Neural progenitor cell (in vitro differentiated cells): ENCODE measurements around the gene SLC19A2. TPM values are rescaled to one million over a fixed set of nuclear protein-coding genes. Genes with fewer than 3 reads are reported as not detected.

Source experiments
- DNase-seq: peaks from one replicate; pipeline ENCODE4 v3.0.0-alpha.2; 2016; ENCODE audit warnings: low spot score
- H2AFZ ChIP-seq: fragments of 200-600 bp; sonication (generic); replicated peaks from 2 replicates; pipeline ENCODE4 v1.6.1; 2016; ENCODE audit warnings: antibody characterized with exemption
- H3F3A ChIP-seq: fragments of 200-600 bp; sonication (generic); 2 replicates; pipeline ENCODE4 v1.6.1; 2016; ENCODE audit warnings: antibody characterized with exemption, low read depth
- H3K27ac ChIP-seq: fragments of 200-600 bp; sonication (generic); 2 replicates; pipeline ENCODE4 v1.5.1; 2016; ENCODE audit warnings: mild to moderate bottlenecking
- H3K27me3 ChIP-seq: fragments of 200-600 bp; sonication (generic); 2 replicates; pipeline ENCODE4 v1.6.1; 2016; ENCODE audit warnings: mild to moderate bottlenecking, moderate library complexity
- H3K36me3 ChIP-seq: fragments of 200-600 bp; sonication (generic); 2 replicates; pipeline ENCODE4 v1.5.1; 2016
- H3K4me1 ChIP-seq: fragments of 200-600 bp; sonication (generic); 2 replicates; pipeline ENCODE4 v1.6.1; 2016; ENCODE audit warnings: mixed run types
- H3K4me2 ChIP-seq: fragments of 200-600 bp; sonication (generic); 2 replicates; pipeline ENCODE4 v1.6.1; 2016
- H3K4me3 ChIP-seq: fragments of 200-600 bp; sonication (generic); 2 replicates; pipeline ENCODE4 v1.5.1; 2016
- H3K79me2 ChIP-seq: fragments of 200-600 bp; sonication (generic); 2 replicates; pipeline ENCODE4 v1.6.1; 2016; ENCODE audit warnings: low read depth
- H3K9ac ChIP-seq: fragments of 200-600 bp; sonication (generic); 2 replicates; pipeline ENCODE4 v1.6.1; 2016
- H3K9me3 ChIP-seq: fragments of 200-600 bp; sonication (generic); 2 replicates; pipeline ENCODE4 v1.5.1; 2016; ENCODE audit warnings: low read depth
- H4K20me1 ChIP-seq: fragments of 200-600 bp; sonication (generic); 2 replicates; pipeline ENCODE4 v1.6.1; 2016; ENCODE audit warnings: low read depth
- H3K27ac Mint-ChIP-seq: 3 replicates; pipeline ENCODE4 v1.8.0; 2021; ENCODE audit warnings: mixed read lengths
- H3K27me3 Mint-ChIP-seq: 2 replicates; pipeline ENCODE4 v1.8.0; 2022; ENCODE audit warnings: low read depth, mild to moderate bottlenecking, inconsistent platforms, moderate library complexity, mixed read lengths; ENCODE audit not compliant: insufficient read depth
- H3K36me3 Mint-ChIP-seq: 3 replicates; pipeline ENCODE4 v1.8.0; 2021; ENCODE audit warnings: mixed read lengths
- H3K4me1 Mint-ChIP-seq: 3 replicates; pipeline ENCODE4 v1.8.0; 2021; ENCODE audit warnings: mixed read lengths
- H3K4me3 Mint-ChIP-seq: 3 replicates; pipeline ENCODE4 v1.8.0; 2021; ENCODE audit warnings: mild to moderate bottlenecking, moderate library complexity, mixed read lengths
- H3K9me3 Mint-ChIP-seq: 3 replicates; pipeline ENCODE4 v1.8.0; 2020; ENCODE audit warnings: mixed read lengths
- EZH2 ChIP-seq: fragments of 200-600 bp; sonication (generic); IDR thresholded peaks from 2 replicates; pipeline ENCODE4 v1.6.1; 2017; ENCODE audit warnings: antibody characterized with exemption, mild to moderate bottlenecking, moderate library complexity
- EZH2phosphoT487 ChIP-seq: fragments of 200-600 bp; sonication (generic); IDR thresholded peaks from 2 replicates; pipeline ENCODE4 v1.6.1; 2017; ENCODE audit warnings: antibody characterized with exemption
- total RNA-seq: library from RNA; depleted of rRNA; stranded (reverse); fragments of >200 nt; gene quantifications from 2 replicates; pipeline ENCODE4 v1.2.3, GENCODE V29; 2015; ENCODE audit warnings: low replicate concordance
- TF ChIP-seq, protein P1 (sequence below): fragments of 200-600 bp; sonication (generic); IDR thresholded peaks from 2 replicates; pipeline ENCODE4 v1.5.1; 2017; ENCODE audit warnings: antibody characterized with exemption, mild to moderate bottlenecking

The SLC19A2 gene
- total RNA-seq, 1 donor from 2014 or later = 35.4 TPM

DNA sequence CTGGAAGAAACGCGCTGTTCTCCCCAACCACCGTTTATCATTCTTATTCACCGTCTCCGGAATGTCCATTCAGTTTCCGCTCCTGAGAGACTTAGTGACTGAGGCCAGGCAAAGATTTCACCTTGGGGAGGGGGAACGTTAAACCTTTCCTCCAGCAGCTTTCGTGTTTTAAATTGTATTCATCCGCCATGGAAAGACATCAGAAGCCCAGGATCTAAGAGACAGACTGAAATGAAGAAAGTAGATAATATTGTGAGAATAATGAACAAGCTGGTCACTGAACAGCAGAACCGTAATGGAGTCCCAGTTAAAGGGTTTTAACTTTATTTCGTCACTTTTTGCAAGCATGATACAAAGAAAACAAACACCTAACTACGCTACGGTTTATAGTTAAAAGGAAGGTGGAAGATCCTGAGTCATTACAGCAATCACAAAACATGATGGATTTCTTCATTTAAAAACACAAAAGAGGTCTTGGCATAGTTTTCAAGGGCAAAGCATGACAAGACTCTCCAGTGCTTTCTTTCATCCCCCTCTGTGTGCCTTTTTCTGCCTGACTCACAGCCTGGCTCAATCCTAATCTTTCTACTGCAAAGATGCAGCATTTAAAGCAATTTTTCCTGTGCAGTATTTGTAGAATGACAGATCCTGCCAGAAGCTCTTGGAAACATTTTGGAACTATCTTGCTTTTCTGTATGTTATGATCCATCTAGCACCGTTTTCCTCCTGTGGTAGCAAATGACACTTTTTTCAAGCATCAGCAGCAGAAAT is 722 bp upstream of the SLC19A2 start:
- H3K79me2 ChIP-seq = peaks cover 37% of the 10 kb centered on the region
- H3K36me3 ChIP-seq = no peaks in the 10 kb centered on the region
- no peak for TF ChIP-seq EZH2phosphoT487
- no peak for TF ChIP-seq EZH2
- TF ChIP-seq, protein P1, sequence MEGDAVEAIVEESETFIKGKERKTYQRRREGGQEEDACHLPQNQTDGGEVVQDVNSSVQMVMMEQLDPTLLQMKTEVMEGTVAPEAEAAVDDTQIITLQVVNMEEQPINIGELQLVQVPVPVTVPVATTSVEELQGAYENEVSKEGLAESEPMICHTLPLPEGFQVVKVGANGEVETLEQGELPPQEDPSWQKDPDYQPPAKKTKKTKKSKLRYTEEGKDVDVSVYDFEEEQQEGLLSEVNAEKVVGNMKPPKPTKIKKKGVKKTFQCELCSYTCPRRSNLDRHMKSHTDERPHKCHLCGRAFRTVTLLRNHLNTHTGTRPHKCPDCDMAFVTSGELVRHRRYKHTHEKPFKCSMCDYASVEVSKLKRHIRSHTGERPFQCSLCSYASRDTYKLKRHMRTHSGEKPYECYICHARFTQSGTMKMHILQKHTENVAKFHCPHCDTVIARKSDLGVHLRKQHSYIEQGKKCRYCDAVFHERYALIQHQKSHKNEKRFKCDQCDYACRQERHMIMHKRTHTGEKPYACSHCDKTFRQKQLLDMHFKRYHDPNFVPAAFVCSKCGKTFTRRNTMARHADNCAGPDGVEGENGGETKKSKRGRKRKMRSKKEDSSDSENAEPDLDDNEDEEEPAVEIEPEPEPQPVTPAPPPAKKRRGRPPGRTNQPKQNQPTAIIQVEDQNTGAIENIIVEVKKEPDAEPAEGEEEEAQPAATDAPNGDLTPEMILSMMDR = no peak
- H3F3A ChIP-seq = peaks cover 19% of the 10 kb centered on the region
- peaks cover 16% of the 10 kb centered on the region for H4K20me1 ChIP-seq
- peaks cover 35% of the 10 kb centered on the region for H3K4me1 ChIP-seq
- Mint-ChIP-seq H3K4me3 (peak overlapping the region; percentile 98), H3K27ac (peak overlapping the region; percentile 96), H3K27me3 (no peaks in the 10 kb centered on the region), H3K36me3 (no peaks in the 10 kb centered on the region), H3K9me3 (peaks cover 2% of the 10 kb centered on the region), H3K4me1 (peaks cover 45% of the 10 kb centered on the region)
- H3K4me2 ChIP-seq = peak overlapping the region; percentile 80
- H2AFZ ChIP-seq = peak overlapping the region; percentile 46
- H3K27ac ChIP-seq = peak overlapping the region; percentile 74
- DNase-seq = no peak
- H3K9ac ChIP-seq = no peak overlapping the region
- H3K9me3 ChIP-seq = no peaks in the 10 kb centered on the region
- H3K4me3 ChIP-seq = peak overlapping the region; percentile 79
- no peaks in the 10 kb centered on the region for H3K27me3 ChIP-seq

DNA sequence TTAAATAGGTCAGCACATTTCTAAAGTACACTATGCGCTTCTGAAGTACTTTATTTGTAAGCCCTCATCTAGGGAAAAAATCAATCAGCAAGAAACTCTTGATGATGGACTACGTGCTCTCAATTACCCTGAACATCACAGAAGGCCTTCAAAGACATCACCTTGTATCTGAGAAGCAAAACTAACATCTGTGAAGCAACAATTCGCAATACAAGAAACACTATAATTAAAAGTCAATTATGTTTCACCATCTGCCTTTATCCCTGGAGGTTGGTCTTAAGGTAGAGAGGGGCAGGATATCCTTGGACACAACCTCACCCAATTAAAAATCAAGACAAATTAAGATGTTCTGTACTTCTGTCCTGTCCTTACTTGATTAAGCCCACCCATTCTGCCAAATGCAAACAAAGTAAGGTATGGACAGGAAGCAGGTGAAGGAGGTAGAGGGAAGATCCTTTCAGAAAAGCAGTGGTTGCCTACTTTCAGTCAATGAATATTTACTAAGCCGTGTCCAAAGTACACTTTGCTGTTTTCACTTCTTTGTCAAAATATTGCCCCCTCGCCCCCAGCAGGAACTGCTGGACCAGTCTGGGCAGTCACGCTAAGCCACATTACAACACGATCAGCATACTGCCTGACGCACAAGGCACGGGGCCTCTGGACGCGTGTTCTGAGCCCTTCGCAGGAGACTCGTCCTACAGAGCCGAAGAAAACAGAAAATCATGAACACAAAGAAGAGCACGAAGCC is 887 bp downstream of the SLC19A2 start:
- Mint-ChIP-seq H3K36me3 (peaks cover 3% of the 10 kb centered on the region), H3K4me1 (peaks cover 53% of the 10 kb centered on the region), H3K4me3 (peak overlapping the region; percentile 98), H3K27me3 (no peaks in the 10 kb centered on the region), H3K9me3 (peaks cover 2% of the 10 kb centered on the region), H3K27ac (peak overlapping the region; percentile 96)
- Histone ChIP-seq H3K27me3 (no peaks in the 10 kb centered on the region), H3K9ac (peak overlapping the region; percentile 60), H3K4me1 (peaks cover 51% of the 10 kb centered on the region), H3K9me3 (no peaks in the 10 kb centered on the region), H3K4me2 (peak overlapping the region; percentile 95), H3K79me2 (peaks cover 53% of the 10 kb centered on the region), H3F3A (peaks cover 30% of the 10 kb centered on the region), H2AFZ (peak overlapping the region; percentile 94), H4K20me1 (peaks cover 16% of the 10 kb centered on the region), H3K27ac (peak overlapping the region; percentile 73), H3K4me3 (peak overlapping the region; percentile 79), H3K36me3 (no peaks in the 10 kb centered on the region)
- TF ChIP-seq EZH2phosphoT487 = no peak
- TF ChIP-seq EZH2 = no peak
- TF ChIP-seq, protein P1 = no peak
- peak; percentile 56 for DNase-seq

DNA sequence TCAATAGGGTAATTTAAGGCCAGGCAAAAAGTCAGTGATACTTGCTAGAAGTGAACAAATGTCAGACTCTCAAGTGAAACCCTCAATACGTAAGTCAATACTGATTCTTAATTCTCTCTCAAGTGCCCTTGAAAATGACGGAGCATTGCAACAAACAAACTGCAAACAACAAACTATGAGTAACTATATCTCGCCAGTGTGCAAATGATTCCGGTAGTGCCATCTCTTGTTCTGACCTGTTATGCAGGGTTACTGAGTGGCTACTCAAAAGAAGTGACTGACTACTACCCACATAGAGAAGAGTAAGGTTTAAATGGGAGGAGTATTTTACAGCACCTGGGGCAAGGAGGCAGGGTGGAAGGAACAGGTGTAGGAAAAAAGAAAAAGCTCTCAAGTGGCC is 1.6 kb downstream of the SLC19A2 start:
- Histone ChIP-seq H4K20me1 (peaks cover 16% of the 10 kb centered on the region), H3K4me2 (peak overlapping the region; percentile 95), H3K27ac (no peak overlapping the region), H3K27me3 (no peaks in the 10 kb centered on the region), H3K4me3 (peak overlapping the region; percentile 79), H3K4me1 (peaks cover 58% of the 10 kb centered on the region), H3K9me3 (no peaks in the 10 kb centered on the region), H3K9ac (no peak overlapping the region), H3K79me2 (peaks cover 61% of the 10 kb centered on the region), H2AFZ (no peak overlapping the region), H3F3A (peaks cover 38% of the 10 kb centered on the region), H3K36me3 (no peaks in the 10 kb centered on the region)
- Mint-ChIP-seq H3K36me3 (peaks cover 3% of the 10 kb centered on the region), H3K4me1 (peaks cover 56% of the 10 kb centered on the region), H3K9me3 (no peaks in the 10 kb centered on the region), H3K4me3 (peak overlapping the region; percentile 98), H3K27me3 (no peaks in the 10 kb centered on the region), H3K27ac (no peak overlapping the region)
- no peak for DNase-seq
- TF ChIP-seq, protein P1 = no peak
- TF ChIP-seq EZH2phosphoT487 (no peak), EZH2 (no peak)
